ENCODE results near the gene CLP1.

CLP1 gene

DNA sequence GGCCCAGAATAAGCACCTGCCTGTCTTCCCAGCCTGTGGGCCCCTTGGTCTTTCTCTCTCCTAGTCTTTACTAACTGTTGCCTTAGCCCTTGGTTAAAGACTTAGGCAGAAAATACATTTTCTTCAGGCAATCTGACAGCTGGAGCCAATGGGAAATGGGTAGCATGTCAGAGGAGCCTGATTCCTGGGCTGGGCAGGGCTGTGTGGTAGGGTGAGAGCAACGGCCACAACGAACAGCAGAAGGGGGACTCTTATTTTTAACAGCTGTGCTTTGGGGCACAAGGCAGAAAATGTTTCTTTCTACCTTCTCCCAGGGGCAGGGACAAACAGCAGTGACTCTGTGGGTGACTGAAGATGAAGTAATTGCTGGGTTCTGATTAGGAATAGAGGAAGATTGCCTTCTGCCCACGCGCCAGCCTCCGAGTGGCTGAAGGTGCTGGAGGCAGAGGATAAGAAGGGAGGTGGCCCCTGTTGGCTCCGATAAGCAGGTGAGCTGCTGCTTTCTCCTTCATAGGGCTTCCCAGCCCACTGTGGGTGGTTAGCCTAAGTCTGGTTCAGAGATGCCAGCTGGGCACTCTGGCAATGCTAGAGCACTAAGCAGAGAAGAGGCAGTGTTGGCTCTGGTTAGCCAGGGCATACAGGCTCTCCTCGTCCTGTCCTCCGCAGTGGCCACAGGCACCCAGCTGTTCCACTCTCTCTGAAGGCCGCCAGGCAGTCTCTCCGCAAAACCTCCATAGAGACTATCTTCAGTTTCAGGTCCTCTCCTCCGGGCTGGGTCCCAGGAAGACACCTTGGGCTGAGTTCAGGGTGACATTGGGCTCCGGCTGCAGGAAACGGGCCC is 9.4 kb upstream of the CLP1 start:
- no peak overlapping the region for H3K4me3 ChIP-seq (replicated peaks; ENCODE audit: insufficient read depth, low read length)
- H3K27ac ChIP-seq (replicated peaks): no peak overlapping the region
- H3K27me3 ChIP-seq (ENCODE audit: insufficient read depth, poor library complexity, severe bottlenecking): peaks cover 11% of the 10 kb centered on the region
- peak; percentile 31; the same call in 1 of the 2 replicates for TF ChIP-seq POLR2AphosphoS5 (IDR thresholded peaks at IDR 0.05; ENCODE audit: low read depth)
- TF ChIP-seq, protein P1, sequence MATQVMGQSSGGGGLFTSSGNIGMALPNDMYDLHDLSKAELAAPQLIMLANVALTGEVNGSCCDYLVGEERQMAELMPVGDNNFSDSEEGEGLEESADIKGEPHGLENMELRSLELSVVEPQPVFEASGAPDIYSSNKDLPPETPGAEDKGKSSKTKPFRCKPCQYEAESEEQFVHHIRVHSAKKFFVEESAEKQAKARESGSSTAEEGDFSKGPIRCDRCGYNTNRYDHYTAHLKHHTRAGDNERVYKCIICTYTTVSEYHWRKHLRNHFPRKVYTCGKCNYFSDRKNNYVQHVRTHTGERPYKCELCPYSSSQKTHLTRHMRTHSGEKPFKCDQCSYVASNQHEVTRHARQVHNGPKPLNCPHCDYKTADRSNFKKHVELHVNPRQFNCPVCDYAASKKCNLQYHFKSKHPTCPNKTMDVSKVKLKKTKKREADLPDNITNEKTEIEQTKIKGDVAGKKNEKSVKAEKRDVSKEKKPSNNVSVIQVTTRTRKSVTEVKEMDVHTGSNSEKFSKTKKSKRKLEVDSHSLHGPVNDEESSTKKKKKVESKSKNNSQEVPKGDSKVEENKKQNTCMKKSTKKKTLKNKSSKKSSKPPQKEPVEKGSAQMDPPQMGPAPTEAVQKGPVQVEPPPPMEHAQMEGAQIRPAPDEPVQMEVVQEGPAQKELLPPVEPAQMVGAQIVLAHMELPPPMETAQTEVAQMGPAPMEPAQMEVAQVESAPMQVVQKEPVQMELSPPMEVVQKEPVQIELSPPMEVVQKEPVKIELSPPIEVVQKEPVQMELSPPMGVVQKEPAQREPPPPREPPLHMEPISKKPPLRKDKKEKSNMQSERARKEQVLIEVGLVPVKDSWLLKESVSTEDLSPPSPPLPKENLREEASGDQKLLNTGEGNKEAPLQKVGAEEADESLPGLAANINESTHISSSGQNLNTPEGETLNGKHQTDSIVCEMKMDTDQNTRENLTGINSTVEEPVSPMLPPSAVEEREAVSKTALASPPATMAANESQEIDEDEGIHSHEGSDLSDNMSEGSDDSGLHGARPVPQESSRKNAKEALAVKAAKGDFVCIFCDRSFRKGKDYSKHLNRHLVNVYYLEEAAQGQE (IDR thresholded peaks at IDR 0.05; ENCODE audit: insufficient replicate concordance, low read depth): no peak
- peak in 1 of 2 experiments; percentile 52 for DNase-seq (ENCODE audit: low read depth in 1 of 2, low spot score in 1 of 2)

GRCh38 chr11:57648801-57649735 is 8.5 kb upstream of the CLP1 start:
- peaks cover 11% of the 10 kb centered on the region for H3K27me3 ChIP-seq (ENCODE audit: insufficient read depth, poor library complexity, severe bottlenecking)
- DNase-seq (ENCODE audit: low read depth in 1 of 2, low spot score in 1 of 2): no peak
- H3K27ac ChIP-seq (replicated peaks): no peak overlapping the region
- TF ChIP-seq, protein P1 (IDR thresholded peaks at IDR 0.05; ENCODE audit: insufficient replicate concordance, low read depth): no peak
- TF ChIP-seq, protein P2, sequence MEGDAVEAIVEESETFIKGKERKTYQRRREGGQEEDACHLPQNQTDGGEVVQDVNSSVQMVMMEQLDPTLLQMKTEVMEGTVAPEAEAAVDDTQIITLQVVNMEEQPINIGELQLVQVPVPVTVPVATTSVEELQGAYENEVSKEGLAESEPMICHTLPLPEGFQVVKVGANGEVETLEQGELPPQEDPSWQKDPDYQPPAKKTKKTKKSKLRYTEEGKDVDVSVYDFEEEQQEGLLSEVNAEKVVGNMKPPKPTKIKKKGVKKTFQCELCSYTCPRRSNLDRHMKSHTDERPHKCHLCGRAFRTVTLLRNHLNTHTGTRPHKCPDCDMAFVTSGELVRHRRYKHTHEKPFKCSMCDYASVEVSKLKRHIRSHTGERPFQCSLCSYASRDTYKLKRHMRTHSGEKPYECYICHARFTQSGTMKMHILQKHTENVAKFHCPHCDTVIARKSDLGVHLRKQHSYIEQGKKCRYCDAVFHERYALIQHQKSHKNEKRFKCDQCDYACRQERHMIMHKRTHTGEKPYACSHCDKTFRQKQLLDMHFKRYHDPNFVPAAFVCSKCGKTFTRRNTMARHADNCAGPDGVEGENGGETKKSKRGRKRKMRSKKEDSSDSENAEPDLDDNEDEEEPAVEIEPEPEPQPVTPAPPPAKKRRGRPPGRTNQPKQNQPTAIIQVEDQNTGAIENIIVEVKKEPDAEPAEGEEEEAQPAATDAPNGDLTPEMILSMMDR (IDR thresholded peaks at IDR 0.05; ENCODE audit: insufficient read depth, low read length): no peak
- TF ChIP-seq SPI1 (IDR thresholded peaks at IDR 0.05; ENCODE audit: borderline replicate concordance, low read depth): no peak
- TF ChIP-seq POLR2AphosphoS5 (IDR thresholded peaks at IDR 0.05; ENCODE audit: low read depth): no peak
- TF ChIP-seq GABPA (IDR thresholded peaks at IDR 0.05; ENCODE audit: low read depth): no peak
- no peak overlapping the region; the same call in 1 of the 2 replicates for H3K4me3 ChIP-seq (replicated peaks; ENCODE audit: insufficient read depth, low read length)

DNA sequence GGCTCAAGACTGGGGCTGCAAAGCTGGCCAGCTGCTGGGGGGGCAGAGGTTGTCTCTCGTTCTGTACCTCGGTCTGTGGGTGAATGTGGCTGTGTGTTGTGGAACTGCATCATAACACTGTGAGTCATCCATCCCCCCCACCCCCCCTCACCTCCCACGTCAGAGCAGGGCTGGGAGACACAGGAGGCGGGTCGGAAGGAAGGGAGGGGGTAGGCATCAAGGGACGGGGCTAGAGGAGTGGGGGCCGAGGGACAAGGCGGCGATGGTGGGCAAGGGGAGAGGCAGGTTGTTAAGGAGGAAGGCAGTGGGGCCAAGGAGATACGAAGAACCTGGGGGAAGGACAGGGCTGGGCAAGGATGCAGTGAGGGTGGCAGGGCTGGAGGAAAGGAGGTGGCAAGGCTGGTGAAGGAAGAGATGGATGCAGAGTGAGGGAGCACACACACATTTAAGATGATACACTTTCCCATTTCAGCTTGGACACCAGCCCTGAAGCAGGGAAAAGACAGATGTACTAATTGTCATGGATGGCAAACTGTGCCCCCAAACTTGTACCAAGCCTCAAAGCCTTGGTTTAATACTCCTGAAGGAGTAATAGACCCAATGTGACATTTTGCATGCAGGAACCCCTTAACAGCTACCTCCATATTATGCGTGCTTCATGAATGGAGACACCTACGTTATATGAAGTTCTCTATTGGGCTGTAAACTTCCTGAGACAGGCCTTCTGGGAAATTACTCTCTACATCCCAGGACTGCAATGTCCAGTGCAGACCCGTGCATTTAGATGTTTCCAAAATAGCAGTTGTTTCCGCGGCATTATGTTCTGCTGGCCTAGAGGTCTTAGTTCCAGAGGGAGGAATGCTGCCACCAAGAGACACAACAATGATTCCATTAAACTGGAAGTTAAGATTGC is 7.5 kb upstream of the CLP1 start, which contains the start of gene YPEL4:
YPEL4 (minus strand) TSS at position 87 of the 913 bp plus-strand sequence. CDS start 2,805 bp downstream, outside the sequence.
- TF ChIP-seq, protein P2 (IDR thresholded peaks at IDR 0.05; ENCODE audit: insufficient read depth, low read length): no peak
- TF ChIP-seq POLR2AphosphoS5 (IDR thresholded peaks at IDR 0.05; ENCODE audit: low read depth): no peak
- TF ChIP-seq, protein P1 (IDR thresholded peaks at IDR 0.05; ENCODE audit: insufficient replicate concordance, low read depth): no peak
- no peak for TF ChIP-seq SPI1 (IDR thresholded peaks at IDR 0.05; ENCODE audit: borderline replicate concordance, low read depth)
- TF ChIP-seq GABPA (IDR thresholded peaks at IDR 0.05; ENCODE audit: low read depth): no peak
- Histone ChIP-seq H3K27ac (replicated peaks) (no peak within 1 kb of the TSS), H3K27me3 (ENCODE audit: insufficient read depth, poor library complexity, severe bottlenecking) (peaks cover 11% of the 10 kb centered on the region), H3K4me3 (replicated peaks; ENCODE audit: insufficient read depth, low read length) (no peak within 1 kb of the TSS; the same call in 1 of the 2 replicates)
- peak in 1 of 2 experiments; percentile 45 for DNase-seq (ENCODE audit: low read depth in 1 of 2, low spot score in 1 of 2)
